CD4-positive, alpha-beta T cell treated with Interleukin-1 beta for 1 hour (primary cell): ENCODE measurements around the gene ADGRA3.
"Not testable (repeated sequence)": the region's sequence is repeated elsewhere in the genome, so short reads cannot be mapped to it uniquely, and the experiment has no call there.

Experiments used
- DNase-seq, 2 donors: peaks; one replicate each; pipeline ENCODE4 v3.0.0-alpha.2; 2020 to 2022

Gene ADGRA3

GRCh38 chr4:22478426-22478825 lies 37.4 kb downstream of the ADGRA3 start:
- no peak for DNase-seq

GRCh38 chr4:22477813-22478182 lies 38.1 kb downstream of the ADGRA3 start:
- DNase-seq, result no peak

GRCh38 chr4:22477136-22477812 lies 38.6 kb downstream of the ADGRA3 start:
- DNase-seq, result no peak

- no peak for DNase-seq
Measured at GRCh38 chr4:22476011-22476410, 39.9 kb downstream of the ADGRA3 start.

- not testable (repeated sequence) for DNase-seq
Measured at GRCh38 chr4:22475311-22475646, 40.6 kb downstream of the ADGRA3 start.

- DNase-seq, result no peak
Measured at GRCh38 chr4:22474636-22475310, 41.1 kb downstream of the ADGRA3 start.

- DNase-seq, result no peak
Measured at GRCh38 chr4:22473268-22473667, 42.6 kb downstream of the ADGRA3 start.

GRCh38 chr4:22471999-22472461 lies 43.8 kb downstream of the ADGRA3 start:
- no peak for DNase-seq

- no peak for DNase-seq
Measured at GRCh38 chr4:22471419-22471818, 44.4 kb downstream of the ADGRA3 start.

GRCh38 chr4:22466581-22466980 lies 49.3 kb downstream of the ADGRA3 start:
- DNase-seq, result no peak

GRCh38 chr4:22465996-22466395 lies 49.9 kb downstream of the ADGRA3 start:
- DNase-seq, result no peak

- no peak for DNase-seq
Measured at GRCh38 chr4:22465349-22465748, 50.5 kb downstream of the ADGRA3 start.

GRCh38 chr4:22463179-22463578 lies 52.7 kb downstream of the ADGRA3 start:
- no peak for DNase-seq

GRCh38 chr4:22462688-22463087 lies 53.2 kb downstream of the ADGRA3 start:
- DNase-seq, result no peak

GRCh38 chr4:22460266-22460665 lies 55.6 kb downstream of the ADGRA3 start:
- no peak for DNase-seq

- no peak for DNase-seq
Measured at GRCh38 chr4:22458098-22458497, 57.8 kb downstream of the ADGRA3 start.

GRCh38 chr4:22457348-22457747 lies 58.5 kb downstream of the ADGRA3 start:
- no peak for DNase-seq

- no peak for DNase-seq
Measured at GRCh38 chr4:22456291-22456690, 59.6 kb downstream of the ADGRA3 start.

GRCh38 chr4:22454955-22455354 lies 60.9 kb downstream of the ADGRA3 start:
- DNase-seq, result no peak

- DNase-seq, result no peak
Measured at GRCh38 chr4:22454216-22454838, 61.5 kb downstream of the ADGRA3 start.

- no peak for DNase-seq
Measured at GRCh38 chr4:22444813-22445212, 71.1 kb downstream of the ADGRA3 start.

GRCh38 chr4:22442956-22443355 lies 72.9 kb downstream of the ADGRA3 start:
- no peak for DNase-seq

- no peak for DNase-seq
Measured at GRCh38 chr4:22440999-22441398, 74.9 kb downstream of the ADGRA3 start.

- no peak for DNase-seq
Measured at GRCh38 chr4:22439947-22440346, 75.9 kb downstream of the ADGRA3 start.
